Activated B cell treated with CpG ODN at 0.5 μM for 24 hours (primary cell): ENCODE measurements around the gene KCNMA1. TPM values are rescaled to one million over a fixed set of nuclear protein-coding genes. Genes with fewer than 3 reads are reported as not detected.

ENCODE experiments used
- ATAC-seq: fragments of 200-7000 bp; cut with Tn5 transposase; one replicate; pipeline ENCODE4 v1.10.0; 2021; ENCODE audit warnings: low read depth, mild to moderate bottlenecking, moderate library complexity
- CTCF ChIA-PET: fragments of 350-600 bp; sonication (Branson Sonifier 250); formaldehyde crosslinking; loops from one replicate; lab custom pipeline; 2021; ENCODE audit warnings: antibody characterized with exemption; lab: Charles Lee
- POLR2A ChIA-PET: fragments of 350-600 bp; sonication (Branson Sonifier 250); formaldehyde crosslinking; loops from one replicate; lab custom pipeline; 2021; ENCODE audit warnings: antibody characterized with exemption; lab: Charles Lee
- DNase-seq: peaks from one replicate; pipeline ENCODE4 v3.0.0; 2022
- H3K27ac Mint-ChIP-seq: one replicate; pipeline ENCODE4 v1.8.0; 2020; ENCODE audit warnings: mixed read lengths
- H3K27me3 Mint-ChIP-seq: one replicate; pipeline ENCODE4 v1.8.0; 2021; ENCODE audit warnings: mixed read lengths
- H3K36me3 Mint-ChIP-seq: one replicate; pipeline ENCODE4 v1.8.0; 2021; ENCODE audit warnings: low read depth, mixed read lengths
- H3K4me1 Mint-ChIP-seq: one replicate; pipeline ENCODE4 v1.8.0; 2021; ENCODE audit warnings: mixed read lengths
- H3K4me3 Mint-ChIP-seq: one replicate; pipeline ENCODE4 v1.8.0; 2020; ENCODE audit warnings: mild to moderate bottlenecking, mixed read lengths
- H3K9me3 Mint-ChIP-seq: one replicate; pipeline ENCODE4 v1.8.0; 2020; ENCODE audit warnings: mixed read lengths
- CTCF ChIP-seq: fragments of 200-600 bp; IDR thresholded peaks from one replicate; pipeline ENCODE4 v1.8.0; 2022; ENCODE audit warnings: antibody characterized with exemption, mild to moderate bottlenecking
- intact Hi-C: fragments of 100-400 bp; cut with micrococcal nuclease; formaldehyde crosslinking; loops from one replicate; pipeline ENCODE4 v1.15.1; 2024
- total RNA-seq: library from RNA; stranded (reverse); gene quantifications from 2 replicates; pipeline ENCODE4 v1.2.3, GENCODE V29; 2022

The KCNMA1 gene
- total RNA-seq, 1 donor from 2014 or later, result 3.7 TPM

- no peaks in the 10 kb centered on the region for H3K36me3 Mint-ChIP-seq
- peaks cover 6% of the 10 kb centered on the region for H3K9me3 Mint-ChIP-seq
- H3K27me3 Mint-ChIP-seq, result no peaks in the 10 kb centered on the region
- no peak overlapping the region for H3K27ac Mint-ChIP-seq
- DNase-seq (no peak), ATAC-seq (no peak)
- POLR2A ChIA-PET, result no interaction called here
- H3K4me3 Mint-ChIP-seq, result no peak overlapping the region
- CTCF ChIA-PET, result no interaction called here
- no peaks in the 10 kb centered on the region for H3K4me1 Mint-ChIP-seq
- intact Hi-C loops, result no loop called here
- no peak for TF ChIP-seq CTCF
These were observed 299.5 kb downstream of the KCNMA1 start for GRCh38 chr10:77338143-77338542.

GRCh38 chr10:77334501-77334900 lies 303.1 kb downstream of the KCNMA1 start:
- no peak for ATAC-seq
- Mint-ChIP-seq H3K4me1 (no peaks in the 10 kb centered on the region), H3K36me3 (no peaks in the 10 kb centered on the region), H3K27ac (no peak overlapping the region), H3K9me3 (peaks cover 2% of the 10 kb centered on the region), H3K4me3 (no peak overlapping the region), H3K27me3 (no peaks in the 10 kb centered on the region)
- intact Hi-C loops, result no loop called here
- ChIA-PET POLR2A (no interaction called here), CTCF (no interaction called here)
- no peak for TF ChIP-seq CTCF
- DNase-seq, result no peak

- Mint-ChIP-seq H3K9me3 (no peaks in the 10 kb centered on the region), H3K4me1 (no peaks in the 10 kb centered on the region), H3K27me3 (no peaks in the 10 kb centered on the region), H3K36me3 (no peaks in the 10 kb centered on the region), H3K4me3 (no peak overlapping the region), H3K27ac (no peak overlapping the region)
- intact Hi-C loops, result no loop called here
- no peak for TF ChIP-seq CTCF
- POLR2A ChIA-PET, result no interaction called here
- DNase-seq (no peak), ATAC-seq (no peak)
- CTCF ChIA-PET, result no interaction called here
These were observed 303.8 kb downstream of the KCNMA1 start for GRCh38 chr10:77333610-77334340.

GRCh38 chr10:77332256-77332655 lies 305.4 kb downstream of the KCNMA1 start:
- POLR2A ChIA-PET, result no interaction called here
- no peak overlapping the region for H3K27ac Mint-ChIP-seq
- ATAC-seq (no peak), DNase-seq (no peak)
- H3K4me1 Mint-ChIP-seq, result no peaks in the 10 kb centered on the region
- no peak overlapping the region for H3K4me3 Mint-ChIP-seq
- no peaks in the 10 kb centered on the region for H3K36me3 Mint-ChIP-seq
- no peaks in the 10 kb centered on the region for H3K9me3 Mint-ChIP-seq
- H3K27me3 Mint-ChIP-seq, result no peaks in the 10 kb centered on the region
- intact Hi-C loops, result no loop called here
- CTCF ChIA-PET, result no interaction called here
- no peak for TF ChIP-seq CTCF

GRCh38 chr10:77328272-77328816 lies 309.3 kb downstream of the KCNMA1 start:
- no peaks in the 10 kb centered on the region for H3K9me3 Mint-ChIP-seq
- no peak overlapping the region for H3K4me3 Mint-ChIP-seq
- ATAC-seq (no peak), DNase-seq (no peak)
- H3K27ac Mint-ChIP-seq, result no peak overlapping the region
- ChIA-PET CTCF (no interaction called here), POLR2A (no interaction called here)
- no peak for TF ChIP-seq CTCF
- intact Hi-C loops, result no loop called here
- H3K36me3 Mint-ChIP-seq, result no peaks in the 10 kb centered on the region
- no peaks in the 10 kb centered on the region for H3K4me1 Mint-ChIP-seq
- peaks cover 2% of the 10 kb centered on the region for H3K27me3 Mint-ChIP-seq
